Peyer's patch (tissue), 4 donors: Measurements from ENCODE around the gene PNCK. TPM values are rescaled to one million over a fixed set of nuclear protein-coding genes. Genes with fewer than 3 reads are reported as not detected.
"Not testable (repeated sequence)": the region's sequence is repeated elsewhere in the genome, so short reads cannot be mapped to it uniquely, and the experiment has no call there.

Source experiments
- DNase-seq, 3 donors: peaks; one replicate each; pipeline ENCODE4 v3.0.0-alpha.2; 2017 to 2019
- H3K27ac ChIP-seq, 4 donors: fragments of 200-600 bp; sonication (generic); one replicate each; pipeline ENCODE4 v1.5.1; 2016 to 2019
- H3K27me3 ChIP-seq, 2 donors: fragments of 200-600 bp; sonication (generic); one replicate each; pipeline ENCODE4 v1.5.1; 2019
- H3K36me3 ChIP-seq, 3 donors: fragments of 200-600 bp; sonication (generic); one replicate each; pipeline ENCODE4 v1.5.1; 2016 to 2019
- H3K4me1 ChIP-seq, 4 donors: fragments of 200-600 bp; sonication (generic); one replicate each; pipeline ENCODE4 v1.5.1; 2016 to 2019
- H3K4me3 ChIP-seq, 4 donors: fragments of 200-600 bp; sonication (generic); 1 replicate in 3 of 4; 2 replicates in 1 of 4; pipeline ENCODE4 v1.5.1; 2016 to 2019; ENCODE audit warnings: mild to moderate bottlenecking in 1 of 4
- H3K9me3 ChIP-seq, 4 donors: fragments of 200-600 bp; sonication (generic); one replicate each; pipeline ENCODE4 v1.5.1; 2016 to 2019; ENCODE audit warnings: mild to moderate bottlenecking in 1 of 4
- CTCF ChIP-seq, 6 experiments: fragments of 450-650 bp in 4 of 6; fragments of 200-600 bp in 2 of 6; sonication (generic) in 1 of 6; IDR thresholded peaks; one replicate each; pipeline ENCODE4 v1.5.1; 2017 to 2019; ENCODE audit warnings: antibody characterized with exemption in 6 of 6, mild to moderate bottlenecking in 3 of 6, moderate library complexity in 1 of 6
- POLR2A ChIP-seq, 2 donors: fragments of 450-650 bp; IDR thresholded peaks; one replicate each; pipeline ENCODE4 v1.5.1; 2017; ENCODE audit warnings: antibody characterized with exemption in 2 of 2, mild to moderate bottlenecking in 2 of 2, moderate library complexity in 2 of 2
- total RNA-seq, 4 donors: library from RNA; depleted of rRNA; stranded (reverse); fragments of >200 nt; gene quantifications; one replicate each; pipeline ENCODE4 v1.1.0, GENCODE V29; 2016

The PNCK gene
- total RNA-seq, 4 donors from 2014 or later = 2.0 to 44.8 (median 6.1) TPM; not detected in 1

DNA sequence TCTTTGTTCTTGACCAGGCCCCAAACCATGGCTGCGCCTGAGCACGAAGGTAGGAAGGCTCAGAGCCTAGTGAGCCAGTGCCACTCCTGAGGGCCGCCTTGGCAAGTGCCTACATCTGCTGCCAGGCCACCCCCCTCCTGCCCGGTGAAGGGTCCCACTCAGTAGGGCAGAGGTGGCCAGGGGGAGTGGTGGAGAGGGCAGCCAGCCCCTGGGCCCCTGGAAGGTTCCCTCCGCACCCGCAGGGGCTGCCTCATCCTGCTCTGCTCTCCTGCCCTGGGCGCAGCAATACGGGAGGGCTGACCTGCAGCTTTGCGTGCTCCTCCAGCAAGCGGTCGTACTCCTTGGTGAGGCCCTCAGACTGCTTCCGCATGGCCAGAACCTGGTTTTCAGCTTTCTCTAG lies 28.1 kb upstream of the PNCK start:
- no peak for TF ChIP-seq POLR2A (IDR thresholded peaks at IDR 0.05)
- no peak for TF ChIP-seq CTCF (IDR thresholded peaks at IDR 0.05)
- peaks cover 0 to 29% (median 0%) of the 10 kb centered on the region in 4 donors for H3K4me1 ChIP-seq
- no peak for DNase-seq
- peaks cover 0 to 24% (median 0%) of the 10 kb centered on the region in 3 donors for H3K36me3 ChIP-seq
- H3K4me3 ChIP-seq = no peak overlapping the region
- peak overlapping the region in 1 of 4 donors; percentile 90 for H3K27ac ChIP-seq
- H3K9me3 ChIP-seq = no peaks in the 10 kb centered on the region
- no peaks in the 10 kb centered on the region for H3K27me3 ChIP-seq

DNA sequence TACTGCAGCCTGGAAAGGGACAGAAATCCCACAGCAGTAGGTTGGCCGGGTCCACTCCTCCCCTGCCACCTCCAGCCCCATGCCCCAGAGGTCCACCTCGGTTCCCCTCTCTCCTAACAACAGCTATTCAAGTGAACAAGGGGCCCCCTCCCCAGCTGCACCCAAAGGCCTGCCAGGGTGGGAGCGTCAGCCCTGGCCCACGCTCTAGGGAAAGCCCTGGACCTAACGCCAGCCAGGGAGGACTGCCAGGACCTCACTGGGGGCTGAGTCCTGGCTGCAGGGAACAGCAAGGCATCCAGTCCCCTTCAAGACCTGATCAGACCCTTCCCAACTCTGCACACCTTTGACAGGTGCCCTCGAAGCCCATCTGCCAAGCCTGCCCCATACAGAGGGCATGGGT lies 27.4 kb upstream of the PNCK start:
- H3K27ac ChIP-seq = peak overlapping the region in 3 of 4 donors; percentile 66 to 90 (median 90)
- no peak for DNase-seq
- TF ChIP-seq CTCF (IDR thresholded peaks at IDR 0.05) (no peak), POLR2A (IDR thresholded peaks at IDR 0.05) (no peak)
- no peaks in the 10 kb centered on the region for H3K27me3 ChIP-seq
- H3K9me3 ChIP-seq = no peaks in the 10 kb centered on the region
- H3K4me3 ChIP-seq = no peak overlapping the region
- H3K36me3 ChIP-seq = peaks cover 0 to 24% (median 0%) of the 10 kb centered on the region in 3 donors
- H3K4me1 ChIP-seq = peaks cover 0 to 29% (median 0%) of the 10 kb centered on the region in 4 donors

DNA sequence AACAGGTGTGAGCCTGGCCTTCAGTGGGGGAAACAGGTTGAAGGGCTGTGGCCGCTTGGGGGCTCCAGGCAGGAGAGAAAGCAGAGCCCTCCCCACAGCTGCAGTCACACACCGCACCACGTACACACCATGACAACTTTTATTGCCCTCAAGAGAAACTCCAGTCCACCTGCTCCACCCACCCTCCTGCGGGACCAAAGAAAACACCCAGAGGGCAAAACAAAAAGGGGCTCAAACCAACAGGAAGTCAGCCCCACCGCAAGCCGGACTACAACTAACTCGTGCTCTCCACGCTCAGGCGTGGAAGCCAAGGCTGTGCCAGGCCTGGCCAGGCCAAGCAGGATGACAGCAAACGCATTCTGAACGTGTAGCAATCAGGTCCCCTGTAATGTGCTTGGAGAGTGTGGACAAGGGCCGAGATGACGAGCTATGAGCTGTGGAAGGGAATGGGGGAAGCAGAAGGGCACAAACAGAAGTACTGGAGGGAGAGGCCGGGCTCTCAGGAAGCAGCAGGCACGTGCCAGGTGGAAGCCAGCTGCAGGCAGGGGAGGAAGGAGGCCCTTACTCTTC lies 26.8 kb upstream of the PNCK start:
- Histone ChIP-seq H3K4me1 (peaks cover 0 to 29% (median 0%) of the 10 kb centered on the region in 4 donors), H3K4me3 (no peak overlapping the region), H3K27ac (peak overlapping the region in 3 of 4 donors; percentile 66 to 90 (median 90)), H3K9me3 (no peaks in the 10 kb centered on the region), H3K27me3 (no peaks in the 10 kb centered on the region), H3K36me3 (peaks cover 0 to 24% (median 0%) of the 10 kb centered on the region in 3 donors)
- no peak for TF ChIP-seq CTCF (IDR thresholded peaks at IDR 0.05)
- TF ChIP-seq POLR2A (IDR thresholded peaks at IDR 0.05) = no peak
- DNase-seq = no peak

- H3K4me3 ChIP-seq, H3K9me3 ChIP-seq, H3K27me3 ChIP-seq: not testable (repeated sequence)
- DNase-seq = peak in 2 of 3 donors; percentile 66 to 80
- TF ChIP-seq POLR2A (IDR thresholded peaks at IDR 0.05) = peak in 1 of 2 donors; percentile 17
- Histone ChIP-seq H3K36me3 (peaks cover 0 to 24% (median 0%) of the 10 kb centered on the region in 3 donors), H3K4me1 (peaks cover 0 to 29% (median 0%) of the 10 kb centered on the region in 4 donors), H3K27ac (peak overlapping the region in 3 of 4 donors; percentile 66 to 90 (median 90))
These were observed 26.3 kb upstream of the PNCK start for GRCh38 chrX:153699784-153700371.

GRCh38 chrX:153699210-153699783 lies 25.7 kb upstream of the PNCK start:
- DNase-seq = peak in 2 of 3 donors; percentile 67 to 73
- peak in 1 of 2 donors; percentile 32 for TF ChIP-seq POLR2A (IDR thresholded peaks at IDR 0.05)

DNA sequence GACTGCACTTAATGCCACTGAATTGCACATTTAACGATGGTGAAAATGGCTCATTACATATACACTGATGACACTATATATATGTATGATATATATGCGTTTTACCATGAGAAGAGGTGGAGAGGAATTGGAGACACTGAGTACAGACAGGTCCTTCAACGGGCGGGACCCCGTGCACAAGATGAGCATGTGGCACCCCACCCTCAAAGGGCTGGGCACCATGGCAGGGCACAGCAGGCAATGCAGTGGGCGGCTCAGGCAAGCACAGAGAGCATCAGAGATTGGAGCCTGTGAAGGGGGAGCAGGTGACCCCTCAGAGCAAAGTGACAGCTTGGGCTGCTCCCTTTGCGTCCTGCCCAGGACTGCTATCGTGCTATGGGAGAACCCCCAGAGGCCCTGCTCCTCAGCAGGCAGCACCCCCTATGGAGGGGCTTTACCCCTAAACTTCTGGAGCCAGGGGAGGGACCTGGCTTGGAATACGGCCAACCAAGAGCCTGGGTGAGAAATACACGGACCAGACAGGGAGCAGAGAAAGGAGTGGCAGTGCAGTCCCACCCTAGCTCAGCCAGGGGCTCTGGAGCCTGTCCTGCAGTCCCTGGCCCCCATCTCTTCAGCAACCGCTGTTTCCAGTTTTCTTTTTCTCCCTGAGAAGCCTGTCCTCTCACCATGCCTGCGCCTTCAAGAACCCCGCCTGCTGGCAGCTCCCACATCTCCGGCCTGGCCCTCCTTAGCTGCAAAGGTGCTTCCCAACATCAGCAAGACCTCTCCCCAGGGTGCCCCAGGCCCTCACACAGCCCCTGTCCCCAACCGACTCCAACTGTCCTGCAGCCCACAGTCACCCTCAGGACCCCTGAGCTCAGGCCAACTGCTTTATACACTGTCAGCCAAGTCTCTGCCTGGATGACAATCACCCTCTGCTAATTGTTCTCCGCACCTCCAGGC lies 24.6 kb upstream of the PNCK start:
- Histone ChIP-seq H3K27ac (peak overlapping the region in 3 of 4 donors; percentile 27 to 90 (median 90)), H3K9me3 (no peaks in the 10 kb centered on the region), H3K4me1 (peaks cover 0 to 17% (median 0%) of the 10 kb centered on the region in 4 donors), H3K36me3 (peaks cover 0 to 19% (median 0%) of the 10 kb centered on the region in 3 donors), H3K4me3 (no peak overlapping the region), H3K27me3 (no peaks in the 10 kb centered on the region)
- no peak for TF ChIP-seq POLR2A (IDR thresholded peaks at IDR 0.05)
- no peak for TF ChIP-seq CTCF (IDR thresholded peaks at IDR 0.05)
- no peak for DNase-seq

More at GRCh38 chrX:153699210-153699783, 25.7 kb upstream of the PNCK start:
- not testable (repeated sequence) for H3K9me3 ChIP-seq, H3K4me3 ChIP-seq, H3K27me3 ChIP-seq
- peaks cover 0 to 28% (median 0%) of the 10 kb centered on the region in 4 donors for H3K4me1 ChIP-seq
- peak overlapping the region in 3 of 4 donors; percentile 66 to 90 (median 90) for H3K27ac ChIP-seq
- H3K36me3 ChIP-seq = peaks cover 0 to 24% (median 0%) of the 10 kb centered on the region in 3 donors

DNA sequence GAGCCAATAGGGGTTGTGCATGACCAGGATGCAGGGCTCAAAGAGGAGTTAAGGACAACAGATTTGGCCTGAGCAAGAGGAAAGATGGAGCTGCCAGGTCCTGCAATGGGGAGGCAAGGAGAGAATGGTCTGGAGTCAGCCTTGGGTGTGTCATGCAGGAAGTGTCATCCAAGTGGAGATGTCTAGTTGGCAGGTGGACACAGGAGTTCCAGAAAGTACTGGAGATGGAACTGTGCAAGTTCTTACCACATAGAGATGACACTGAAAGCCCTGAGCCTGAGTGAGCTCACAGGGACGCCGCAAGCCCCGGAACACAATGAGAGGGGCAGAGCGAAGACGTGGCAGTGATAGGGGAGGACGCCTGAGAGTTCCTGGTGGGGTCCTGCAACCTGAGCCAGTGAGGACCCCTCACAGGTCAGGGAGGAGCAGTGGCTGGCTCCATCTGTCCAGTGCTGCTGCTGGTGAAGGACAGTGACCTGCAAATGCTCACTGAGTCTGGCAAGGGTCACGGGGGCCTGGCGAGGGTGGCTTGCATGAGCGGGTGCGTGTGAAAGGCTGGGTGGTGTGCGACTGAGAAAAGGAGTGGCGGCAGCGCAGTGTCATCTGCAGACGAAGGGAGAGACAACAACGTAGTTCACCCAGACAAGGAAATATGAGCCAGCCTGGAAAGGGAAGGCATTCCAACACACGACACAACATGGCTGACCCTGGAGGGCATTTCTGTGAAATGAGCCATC lies 23.5 kb upstream of the PNCK start:
- not testable (repeated sequence) for H3K27me3 ChIP-seq, DNase-seq

GRCh38 chrX:153696538-153696937 lies 22.9 kb upstream of the PNCK start:
- H3K9me3 ChIP-seq = not testable (repeated sequence)

More for the DNA sequence above, 23.5 kb upstream of the PNCK start:
- Histone ChIP-seq H3K36me3 (peaks cover 0 to 13% (median 0%) of the 10 kb centered on the region in 3 donors), H3K27ac (peak overlapping the region in 1 of 4 donors; percentile 5)
- not testable (repeated sequence) for H3K9me3 ChIP-seq, H3K4me3 ChIP-seq, H3K4me1 ChIP-seq

More at GRCh38 chrX:153696538-153696937, 22.9 kb upstream of the PNCK start:
- H3K27ac ChIP-seq, H3K4me3 ChIP-seq, H3K4me1 ChIP-seq, DNase-seq, H3K36me3 ChIP-seq, H3K27me3 ChIP-seq: not testable (repeated sequence)
